NCI-H1694 treated with DMSO at 0.1 percent for 48 hours (cell line): Measurements from ENCODE around the gene DCAF11.
A peak's percentile ranks its signal among the peaks of the same experiment; 100 is the strongest.

Experiments used
- DNase-seq: peaks from one replicate; lab custom pipeline; 2025; lab: John Stamatoyannopoulos, UW

Gene DCAF11

GRCh38 chr14:24121210-24121609 is 6.6 kb downstream of the DCAF11 start:
- no peak for DNase-seq

- DNase-seq, result no peak
Measured at GRCh38 chr14:24122416-24122815, 7.8 kb downstream of the DCAF11 start.

GRCh38 chr14:24122898-24123297 is 8.3 kb downstream of the DCAF11 start:
- DNase-seq, result no peak

GRCh38 chr14:24123424-24124417 is 9.1 kb downstream of the DCAF11 start:
- DNase-seq, result no peak

- no peak for DNase-seq
Measured at GRCh38 chr14:24126939-24127338, 12.4 kb downstream of the DCAF11 start.

- DNase-seq, result no peak
Measured at GRCh38 chr14:24127673-24128072, 13.1 kb downstream of the DCAF11 start.

GRCh38 chr14:24129410-24129998 is 14.9 kb downstream of the DCAF11 start:
- no peak for DNase-seq

- DNase-seq, result no peak
Measured at GRCh38 chr14:24130380-24130716, 15.8 kb downstream of the DCAF11 start, which contains the start of gene FITM1. Gene FITM1, plus strand, starts transcription at chr14:24130659. Its CDS starts 905 bp downstream, at chr14:24131564.

- no peak for DNase-seq
Measured at GRCh38 chr14:24130717-24131548, 16.4 kb downstream of the DCAF11 start.

- DNase-seq, result no peak
Measured at GRCh38 chr14:24131549-24131966, 17.0 kb downstream of the DCAF11 start.

- DNase-seq, result no peak
Measured at GRCh38 chr14:24132061-24132685, 17.6 kb downstream of the DCAF11 start.

GRCh38 chr14:24132976-24133375 is 18.4 kb downstream of the DCAF11 start:
- no peak for DNase-seq

GRCh38 chr14:24133735-24134134 is 19.2 kb downstream of the DCAF11 start:
- no peak for DNase-seq

GRCh38 chr14:24135584-24135833 is 20.9 kb downstream of the DCAF11 start:
- DNase-seq, result no peak

- peak; percentile 82 for DNase-seq
Measured at GRCh38 chr14:24135834-24136683, 21.5 kb downstream of the DCAF11 start, which contains the start of gene PSME1. Gene PSME1, plus strand, starts transcription at chr14:24136194. Its CDS starts 69 bp downstream, at chr14:24136263.

- no peak for DNase-seq
Measured at GRCh38 chr14:24136684-24137528, 22.3 kb downstream of the DCAF11 start.

GRCh38 chr14:24137529-24138395 is 23.2 kb downstream of the DCAF11 start:
- DNase-seq, result no peak

GRCh38 chr14:24138396-24139271 is 24.1 kb downstream of the DCAF11 start:
- DNase-seq, result no peak
